ENCODE measurements around the gene SSBP3. TPM values are rescaled to one million over a fixed set of nuclear protein-coding genes. Genes with fewer than 3 reads are reported as not detected.

The SSBP3 gene
- total RNA-seq, 4 donors from 2014 or later = 32.8 to 63.4 (median 47.4) TPM

- TF ChIP-seq POLR2AphosphoS5 (IDR thresholded peaks at IDR 0.05) = no peak
- TF ChIP-seq, protein P1, sequence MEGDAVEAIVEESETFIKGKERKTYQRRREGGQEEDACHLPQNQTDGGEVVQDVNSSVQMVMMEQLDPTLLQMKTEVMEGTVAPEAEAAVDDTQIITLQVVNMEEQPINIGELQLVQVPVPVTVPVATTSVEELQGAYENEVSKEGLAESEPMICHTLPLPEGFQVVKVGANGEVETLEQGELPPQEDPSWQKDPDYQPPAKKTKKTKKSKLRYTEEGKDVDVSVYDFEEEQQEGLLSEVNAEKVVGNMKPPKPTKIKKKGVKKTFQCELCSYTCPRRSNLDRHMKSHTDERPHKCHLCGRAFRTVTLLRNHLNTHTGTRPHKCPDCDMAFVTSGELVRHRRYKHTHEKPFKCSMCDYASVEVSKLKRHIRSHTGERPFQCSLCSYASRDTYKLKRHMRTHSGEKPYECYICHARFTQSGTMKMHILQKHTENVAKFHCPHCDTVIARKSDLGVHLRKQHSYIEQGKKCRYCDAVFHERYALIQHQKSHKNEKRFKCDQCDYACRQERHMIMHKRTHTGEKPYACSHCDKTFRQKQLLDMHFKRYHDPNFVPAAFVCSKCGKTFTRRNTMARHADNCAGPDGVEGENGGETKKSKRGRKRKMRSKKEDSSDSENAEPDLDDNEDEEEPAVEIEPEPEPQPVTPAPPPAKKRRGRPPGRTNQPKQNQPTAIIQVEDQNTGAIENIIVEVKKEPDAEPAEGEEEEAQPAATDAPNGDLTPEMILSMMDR (IDR thresholded peaks at IDR 0.05) = no peak
- no peak for TF ChIP-seq POLR2A (IDR thresholded peaks at IDR 0.05; ENCODE audit: low read depth)
- TF ChIP-seq EP300 (IDR thresholded peaks at IDR 0.05) = no peak
- no peaks in the 10 kb centered on the region for H3K9me3 ChIP-seq
- H3K4me3 ChIP-seq = no peak overlapping the region
- no peaks in the 10 kb centered on the region for H3K36me3 ChIP-seq
- 91% methylated on average over 16 of the region's 17 CpGs for WGBS
- H3K27me3 ChIP-seq = no peaks in the 10 kb centered on the region
- H3K4me1 ChIP-seq = peaks cover 36 to 84% (median 72%) of the 10 kb centered on the region in 4 donors
- no peak overlapping the region for H3K27ac ChIP-seq (replicated peaks in 1 of 4)
- intact Hi-C loops (cut with DNase I) = no loop called here
- DNase-seq (ENCODE audit: extremely low spot score) = no peak
These were observed 53.4 kb downstream of the SSBP3 start for GRCh38 chr1:54352755-54353154.

DNA sequence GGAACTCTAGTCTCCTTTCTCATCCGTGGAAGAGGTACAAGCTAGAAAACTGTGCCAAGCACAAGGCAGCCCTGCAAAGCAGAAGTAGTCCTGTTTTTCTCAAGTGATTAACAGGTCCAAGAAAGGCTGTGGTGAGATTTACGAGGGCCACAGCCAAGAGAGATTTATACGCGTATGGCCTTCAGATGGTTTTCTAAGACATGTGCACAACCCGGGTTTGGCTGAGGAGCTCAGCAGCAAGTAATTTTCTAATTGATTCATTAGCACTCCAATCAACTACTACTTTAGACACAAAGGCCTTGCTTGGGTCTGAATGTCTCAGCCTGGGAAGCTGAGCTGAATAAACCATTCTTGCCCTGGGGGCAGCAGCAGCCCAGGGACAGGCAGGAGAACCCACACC is 55.8 kb downstream of the SSBP3 start:
- no peak overlapping the region for H3K4me3 ChIP-seq
- TF ChIP-seq EP300 (IDR thresholded peaks at IDR 0.05) (no peak), POLR2A (IDR thresholded peaks at IDR 0.05; ENCODE audit: low read depth) (no peak), POLR2AphosphoS5 (IDR thresholded peaks at IDR 0.05) (no peak)
- TF ChIP-seq, protein P1 (IDR thresholded peaks at IDR 0.05) = no peak
- no peaks in the 10 kb centered on the region for H3K27me3 ChIP-seq
- DNase-seq (ENCODE audit: extremely low spot score) = no peak
- H3K36me3 ChIP-seq = no peaks in the 10 kb centered on the region
- intact Hi-C loops (cut with DNase I) = no loop called here
- peak overlapping the region in 3 of 4 donors; percentile 17 to 60 (median 25) for H3K27ac ChIP-seq (replicated peaks in 1 of 4)
- H3K4me1 ChIP-seq = peaks cover 13 to 61% (median 50%) of the 10 kb centered on the region in 4 donors
- H3K9me3 ChIP-seq = no peaks in the 10 kb centered on the region
- WGBS = 52% methylated on average over 5 of the region's 5 CpGs

GRCh38 chr1:54348700-54349021 is 57.5 kb downstream of the SSBP3 start:
- H3K36me3 ChIP-seq = no peaks in the 10 kb centered on the region
- peaks cover 5 to 44% (median 34%) of the 10 kb centered on the region in 4 donors for H3K4me1 ChIP-seq
- TF ChIP-seq, protein P1 (IDR thresholded peaks at IDR 0.05) = no peak
- H3K9me3 ChIP-seq = no peaks in the 10 kb centered on the region
- no peaks in the 10 kb centered on the region for H3K27me3 ChIP-seq
- no peak overlapping the region for H3K27ac ChIP-seq (replicated peaks in 1 of 4)
- H3K4me3 ChIP-seq = no peak overlapping the region
- intact Hi-C loops (cut with DNase I) = no loop called here
- WGBS = 100% methylated on average over 4 of the region's 5 CpGs
- no peak for DNase-seq (ENCODE audit: extremely low spot score)

DNA sequence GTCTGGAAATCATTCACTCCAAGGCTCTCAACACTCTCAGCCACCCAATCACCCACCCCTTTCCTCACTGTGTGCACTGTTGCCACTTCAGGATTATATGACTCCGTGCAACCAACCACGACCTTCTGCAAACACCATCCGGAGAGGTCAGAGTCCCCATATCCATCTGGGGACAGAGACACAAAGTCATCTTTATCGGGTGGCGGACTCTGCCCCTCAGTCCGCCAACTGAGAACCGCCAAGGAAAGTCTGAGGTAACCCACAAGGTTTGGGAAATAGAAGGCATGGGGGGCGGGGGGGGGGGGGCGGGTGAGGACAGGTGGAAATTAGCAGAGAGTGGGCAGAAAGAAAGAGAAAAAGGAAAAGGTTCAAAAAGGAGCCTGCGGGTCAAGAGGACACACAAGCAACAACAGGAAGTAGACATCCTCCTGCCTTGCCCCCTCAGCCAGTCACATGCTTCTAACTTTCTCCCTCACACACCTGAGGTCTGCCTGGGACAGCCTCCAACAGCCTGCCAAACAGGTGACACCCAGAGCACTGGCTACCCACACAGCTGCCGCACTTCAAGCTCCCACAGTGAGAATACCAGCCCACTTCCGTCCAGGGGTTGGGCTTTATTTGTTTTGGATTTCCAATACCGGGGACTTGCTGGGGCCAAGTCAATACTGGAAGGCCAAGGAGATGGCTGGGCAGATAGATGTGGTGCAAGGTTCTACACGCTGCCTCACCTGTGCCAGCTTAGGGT is 58.1 kb downstream of the SSBP3 start:
- TF ChIP-seq, protein P1 (IDR thresholded peaks at IDR 0.05) = no peak
- Histone ChIP-seq H3K27me3 (no peaks in the 10 kb centered on the region), H3K36me3 (no peaks in the 10 kb centered on the region), H3K4me3 (no peak overlapping the region), H3K4me1 (peaks cover 5 to 44% (median 33%) of the 10 kb centered on the region in 4 donors), H3K27ac (replicated peaks in 1 of 4) (no peak overlapping the region), H3K9me3 (no peaks in the 10 kb centered on the region)
- WGBS = 94% methylated on average over 14 of the region's 14 CpGs
- intact Hi-C loops (cut with DNase I) = no loop called here
- DNase-seq (ENCODE audit: extremely low spot score) = no peak
